Activated CD4-positive, CD25-positive, alpha-beta regulatory T cell treated with anti-CD3 and anti-CD28 coated beads, Interleukin-2, amount 50 U/mL, for 16 hours (primary cell): Measurements from ENCODE around the gene TMEM165.

Experiments
- DNase-seq: peaks from one replicate; pipeline ENCODE4 v3.0.0-alpha.2; 2020; ENCODE audit warnings: low read depth, low spot score

TMEM165 gene

GRCh38 chr4:55367084-55367722, 28.6 kb upstream of the TMEM165 start:
- no peak for DNase-seq

- DNase-seq: no peak
Measured at GRCh38 chr4:55369968-55370367, 25.8 kb upstream of the TMEM165 start.

DNA sequence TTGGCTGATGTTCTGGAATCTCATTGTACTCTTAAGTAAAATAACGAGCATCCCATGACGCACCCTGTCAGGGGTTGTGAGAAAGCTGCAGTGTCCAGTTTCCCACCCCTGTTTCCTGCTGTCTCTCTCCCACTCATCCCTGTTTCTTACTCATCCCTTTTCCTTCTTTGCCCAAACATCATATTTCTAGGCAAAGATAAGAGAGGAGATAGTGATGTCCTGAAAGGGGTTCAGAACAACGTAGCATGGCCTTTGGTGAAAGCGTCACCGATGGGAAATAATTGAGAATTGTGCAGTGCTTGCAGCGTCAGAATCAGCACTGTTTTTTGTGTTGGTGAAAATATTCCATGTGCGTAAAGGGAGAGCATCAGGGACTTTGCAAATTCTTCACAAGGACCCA, 23.5 kb upstream of the TMEM165 start:
- DNase-seq: no peak

DNA sequence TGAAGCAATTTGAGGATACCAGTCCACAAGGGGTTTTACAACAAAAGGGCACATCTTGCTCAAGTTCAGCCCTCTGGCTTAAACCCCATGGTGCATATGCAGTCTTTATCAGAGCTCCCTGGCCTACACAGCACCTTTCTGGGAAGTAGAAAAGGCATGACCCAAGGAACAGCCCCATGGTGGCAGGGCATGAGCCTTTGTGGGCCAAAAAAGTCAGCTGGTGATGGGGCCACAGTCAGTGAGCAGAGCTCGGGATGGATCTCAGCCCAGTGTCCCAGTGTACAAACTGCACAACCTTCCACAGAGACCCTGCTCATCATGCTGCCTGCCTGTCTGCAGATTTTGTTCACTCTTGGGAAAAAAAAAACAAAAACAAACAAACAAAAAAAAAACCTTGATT, 22.3 kb upstream of the TMEM165 start:
- no peak for DNase-seq

DNA sequence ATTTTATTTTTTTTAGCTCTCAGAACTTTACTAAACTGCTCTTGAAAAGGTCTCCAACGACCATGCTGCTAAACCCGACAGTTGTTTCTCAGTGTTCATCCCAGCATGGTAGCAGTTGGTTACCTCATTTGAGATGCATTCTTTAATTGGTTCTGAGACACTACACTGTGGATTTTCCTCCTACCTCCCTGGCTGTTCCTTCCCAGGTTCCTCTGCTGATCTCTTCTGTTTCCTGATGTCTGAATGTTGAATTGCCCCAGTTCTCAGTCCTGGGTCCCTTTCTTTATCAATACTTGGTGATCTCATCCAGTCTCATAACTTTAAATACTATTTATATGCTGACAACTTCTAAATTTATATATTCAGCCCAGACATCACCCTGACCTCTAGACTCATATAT, 19.1 kb upstream of the TMEM165 start:
- no peak for DNase-seq

DNA sequence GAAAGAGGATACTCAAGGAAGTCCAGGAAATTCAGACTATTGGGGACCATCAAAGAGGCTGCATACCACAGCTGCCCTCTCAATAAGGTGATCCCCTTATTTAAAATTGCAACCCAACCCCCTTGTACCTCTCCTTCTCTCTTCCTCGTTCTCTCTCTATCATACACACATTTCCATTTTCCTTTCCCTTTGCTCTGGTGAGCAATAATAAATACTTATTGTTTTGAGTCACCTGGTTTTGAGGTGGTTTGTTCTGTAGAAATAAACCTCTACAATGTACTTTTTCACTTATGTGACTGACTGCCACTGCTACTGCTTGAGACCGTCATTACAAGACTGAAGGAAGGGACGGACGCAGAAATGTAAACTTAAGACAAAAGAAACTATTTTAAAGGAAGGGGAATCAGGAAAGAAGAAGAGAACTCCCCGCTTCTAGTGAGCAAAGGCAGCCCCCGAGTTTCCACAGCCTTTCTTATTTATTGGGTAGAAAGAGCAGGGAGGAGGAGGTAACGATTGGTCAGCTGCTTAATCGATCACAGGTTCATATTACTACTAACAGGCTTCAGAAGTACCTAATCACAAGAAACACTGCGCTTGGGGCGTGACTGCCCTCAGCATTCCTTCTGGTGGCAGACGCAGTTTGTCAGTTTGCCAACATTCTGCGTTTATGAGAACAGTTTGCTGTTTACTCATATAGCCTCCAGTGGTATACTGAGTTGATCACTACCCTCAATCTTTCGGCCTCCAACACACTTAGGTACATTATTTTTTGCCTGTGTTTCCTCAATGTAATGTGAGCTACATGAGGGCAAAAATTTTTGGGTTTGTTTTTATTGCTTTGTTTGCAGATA, 16.9 kb upstream of the TMEM165 start:
- no peak for DNase-seq

- DNase-seq: no peak
Measured at GRCh38 chr4:55380576-55380975, 15.2 kb upstream of the TMEM165 start.

DNA sequence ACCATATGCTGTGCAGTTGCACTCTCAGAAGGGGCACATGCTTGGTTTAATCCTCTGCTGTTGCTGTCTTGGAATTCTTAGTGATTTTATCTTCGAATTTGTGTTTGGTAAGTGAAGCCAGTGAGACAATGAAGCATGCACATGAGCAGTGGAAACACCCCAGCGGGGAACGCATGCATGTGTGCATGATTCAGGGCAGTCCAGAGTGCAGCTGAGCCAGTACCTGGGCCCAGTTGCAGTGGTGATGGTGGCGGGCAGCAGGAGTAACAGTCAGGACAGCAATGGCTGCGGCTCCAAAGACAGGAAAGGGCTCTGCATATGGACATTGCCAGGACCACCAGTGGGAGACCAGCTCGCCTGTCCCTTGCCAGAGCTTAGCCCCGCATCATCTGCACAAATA, 14.3 kb upstream of the TMEM165 start:
- DNase-seq: no peak

- no peak for DNase-seq
Measured at GRCh38 chr4:55382488-55383003, 13.2 kb upstream of the TMEM165 start.

DNA sequence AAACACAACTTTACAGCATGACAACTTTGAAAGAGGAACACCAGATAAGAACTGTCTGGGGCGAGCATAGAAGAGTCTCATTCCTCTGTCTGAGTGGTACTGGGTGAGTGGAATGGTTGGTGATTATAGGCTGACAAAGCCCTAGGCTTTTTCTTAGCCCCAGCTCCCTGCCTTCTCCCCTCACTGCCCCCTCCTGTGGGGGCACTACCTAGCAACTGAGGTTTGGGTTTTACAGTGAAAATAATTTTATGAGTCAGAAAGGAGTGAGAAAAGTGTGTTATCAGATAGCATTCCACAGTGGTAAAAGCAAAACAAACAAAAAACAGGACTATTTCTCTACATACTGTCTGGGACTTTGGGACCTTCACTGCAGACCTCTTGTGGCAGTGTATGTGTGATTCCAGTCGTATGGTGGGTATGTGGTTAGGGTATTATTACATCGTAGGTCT, 10.5 kb upstream of the TMEM165 start:
- no peak for DNase-seq

- DNase-seq: no peak
Measured at GRCh38 chr4:55386073-55386472, 9.7 kb upstream of the TMEM165 start.

GRCh38 chr4:55386840-55387239, 8.9 kb upstream of the TMEM165 start:
- DNase-seq: no peak

- no peak for DNase-seq
Measured at GRCh38 chr4:55393461-55394320, 2.1 kb upstream of the TMEM165 start.

- no peak for DNase-seq
Measured at GRCh38 chr4:55395218-55395528, 584 bp upstream of the TMEM165 start.

- DNase-seq: no peak
Measured at GRCh38 chr4:55396308-55397125, 760 bp downstream of the TMEM165 start.

- no peak for DNase-seq
Measured at GRCh38 chr4:55397126-55397436, 1.3 kb downstream of the TMEM165 start.

DNA sequence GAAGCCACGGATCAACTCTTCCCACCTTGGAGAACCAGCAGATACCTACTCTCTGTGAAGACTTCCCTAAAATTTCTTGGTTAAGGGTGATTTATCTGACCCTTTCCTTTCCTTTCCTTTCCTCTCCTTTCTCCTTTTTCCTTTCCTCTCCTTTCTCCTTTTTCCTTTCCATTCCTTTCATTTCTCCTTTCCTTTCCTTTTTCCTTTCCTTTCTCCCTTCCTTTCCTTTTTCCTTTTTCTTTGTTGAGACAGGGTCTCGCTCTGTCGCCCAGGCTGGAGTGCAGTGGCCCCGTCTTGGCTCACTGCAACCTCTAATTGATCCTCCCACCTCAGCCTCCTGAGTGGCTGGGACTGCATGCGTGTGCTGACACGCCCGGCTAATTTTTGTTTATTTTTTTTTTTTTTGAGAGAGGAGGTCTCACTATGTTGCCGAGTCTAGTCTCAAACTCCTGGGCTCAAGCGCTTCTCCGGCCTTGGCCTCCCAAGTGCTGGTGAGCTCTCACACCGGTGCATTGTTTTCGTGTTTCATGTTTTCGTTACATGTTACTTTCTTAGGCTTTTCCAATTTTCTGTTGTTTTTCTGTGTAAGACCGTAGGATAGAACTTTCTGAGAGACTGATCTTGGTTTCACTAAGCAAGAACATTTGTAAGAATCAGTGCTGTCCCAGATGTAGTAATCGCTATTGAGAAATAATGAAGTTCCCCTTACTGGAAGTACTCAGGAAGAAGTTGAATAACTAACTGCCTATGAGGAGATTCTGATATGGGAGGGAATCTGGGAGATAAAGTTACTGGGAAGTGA, 2.0 kb downstream of the TMEM165 start:
- no peak for DNase-seq

GRCh38 chr4:55398461-55398860, 2.7 kb downstream of the TMEM165 start:
- DNase-seq: no peak

GRCh38 chr4:55398966-55399365, 3.2 kb downstream of the TMEM165 start:
- no peak for DNase-seq

DNA sequence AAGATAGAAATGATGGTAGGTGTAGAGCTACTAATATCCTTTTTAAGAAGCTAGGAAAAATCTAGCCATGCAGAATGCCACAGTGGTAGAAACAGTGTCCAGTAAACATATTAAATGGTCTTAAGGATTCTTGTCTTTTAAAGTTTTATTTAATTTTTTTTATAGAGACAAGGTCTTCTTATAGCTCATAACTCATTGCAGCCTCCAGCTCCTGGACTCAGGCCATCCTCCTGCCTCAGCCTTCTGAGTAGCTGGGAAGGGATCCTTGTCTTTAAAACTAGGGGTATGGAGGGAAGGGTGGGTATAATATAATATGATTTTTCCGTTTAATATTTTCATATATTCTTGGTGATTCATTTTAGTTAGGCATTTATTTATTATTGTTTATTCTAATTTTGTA, 3.8 kb downstream of the TMEM165 start:
- DNase-seq: no peak

DNA sequence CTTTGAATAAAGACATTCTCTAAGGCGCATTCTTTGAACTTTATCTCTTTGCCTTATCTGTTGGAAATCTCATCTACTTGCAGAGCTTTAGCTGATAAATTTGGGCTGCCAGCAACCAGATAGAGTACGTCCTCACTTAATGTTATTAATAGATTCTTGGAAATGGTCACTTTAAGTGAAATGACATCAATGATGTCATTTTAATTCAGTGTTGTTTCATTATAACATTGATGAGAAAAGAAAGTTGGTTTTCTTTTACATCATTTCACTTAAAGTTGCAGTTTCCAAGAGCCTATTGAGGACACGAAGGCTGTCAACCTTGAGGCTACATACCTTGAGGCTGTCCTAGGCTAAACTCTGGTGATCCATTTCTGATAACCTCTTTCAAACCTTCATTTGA, 9.3 kb downstream of the TMEM165 start:
- no peak for DNase-seq
